Spleen (tissue), 11 donors: Measurements from ENCODE around the gene ACAD11. TPM values are rescaled to one million over a fixed set of nuclear protein-coding genes. Genes with fewer than 3 reads are reported as not detected.

Experiments used
- DNase-seq: peaks from one replicate; pipeline ENCODE4 v3.0.0-alpha.2; 2020
- H3K27ac ChIP-seq, 8 donors: fragments of 200-600 bp; sonication (generic) in 7 of 8; 1 replicate in 4 of 8; 2 replicates in 4 of 8; pipeline versions ENCODE4 v1.5.0 to v1.8.0; 2016 to 2021; ENCODE audit warnings: inconsistent platforms in 4 of 8, mild to moderate bottlenecking in 4 of 8, moderate library complexity in 1 of 8
- H3K27me3 ChIP-seq, 7 donors: fragments of 200-600 bp; sonication (generic) in 6 of 7; replicated peaks in 1 of 7; 1 replicate in 4 of 7; 2 replicates in 3 of 7; pipeline versions ENCODE4 v1.5.0 to v1.8.0; 2016 to 2021; ENCODE audit warnings: inconsistent platforms in 3 of 7, mild to moderate bottlenecking in 1 of 7
- H3K36me3 ChIP-seq, 6 donors: fragments of 200-600 bp; sonication (generic) in 5 of 6; 1 replicate in 4 of 6; 2 replicates in 2 of 6; pipeline versions ENCODE4 v1.5.0 to v1.8.0; 2016 to 2021; ENCODE audit warnings: inconsistent platforms in 2 of 6
- H3K4me1 ChIP-seq, 6 donors: fragments of 200-600 bp; sonication (generic) in 5 of 6; 1 replicate in 3 of 6; 2 replicates in 3 of 6; pipeline versions ENCODE4 v1.5.0 to v1.8.0; 2016 to 2021; ENCODE audit warnings: inconsistent platforms in 3 of 6
- H3K4me3 ChIP-seq, 8 donors: fragments of 200-600 bp; sonication (generic) in 7 of 8; 1 replicate in 4 of 8; 2 replicates in 4 of 8; pipeline versions ENCODE4 v1.5.0 to v1.8.0; 2016 to 2021; ENCODE audit warnings: inconsistent platforms in 4 of 8, mild to moderate bottlenecking in 4 of 8, moderate library complexity in 2 of 8
- H3K9me3 ChIP-seq, 8 donors: fragments of 200-600 bp; sonication (generic) in 7 of 8; 1 replicate in 4 of 8; 2 replicates in 4 of 8; pipeline versions ENCODE4 v1.5.0 to v1.8.0; 2016 to 2021; ENCODE audit warnings: inconsistent platforms in 4 of 8
- CTCF ChIP-seq, 11 experiments: fragments of 200-600 bp in 7 of 11; fragments of 450-650 bp in 4 of 11; sonication (generic) in 4 of 11; IDR thresholded peaks in 8 of 11; conservative IDR thresholded peaks in 3 of 11; 1 replicate in 7 of 11; 2 replicates in 4 of 11; pipeline versions ENCODE4 v1.4.0 to v1.8.0; 2016 to 2021; ENCODE audit warnings: antibody characterized with exemption in 11 of 11, inconsistent platforms in 4 of 11, mild to moderate bottlenecking in 1 of 11
- POLR2A ChIP-seq, 3 donors: fragments of 450-650 bp; IDR thresholded peaks; one replicate each; pipeline ENCODE4 v1.5.1; 2017; ENCODE audit warnings: antibody characterized with exemption in 3 of 3, mild to moderate bottlenecking in 1 of 3
- POLR2AphosphoS5 ChIP-seq, 3 donors: sonication (generic); formaldehyde crosslinking; IDR thresholded peaks; one replicate each; pipeline ENCODE4 v1.5.1; 2017; ENCODE audit warnings: antibody characterized with exemption in 3 of 3
- WGBS, 5 donors: extraction: QIAGEN DNeasy Blood & Tissue Kit in 3 of 5; methylation state at CpG; one replicate each; pipeline versions ENCODE4 v1.1.5 to v1.1.7; 2013 to 2018; 5-methylcytosine and 5-hydroxymethylcytosine counted together
- intact Hi-C: fragments of 100-400 bp; cut with DNase I; formaldehyde crosslinking; loops from one replicate; pipeline ENCODE4 v1.15.0; 2023; ENCODE audit warnings: low total_unique reads
- polyA plus RNA-seq, 3 donors: library from polyadenylated mRNA; stranded (reverse); fragments of 200-250 nt; gene quantifications; one replicate each; pipeline ENCODE4 v1.2.1, GENCODE V29; 2013
- total RNA-seq, 7 donors: library from RNA; depleted of rRNA in 3 of 7; stranded (reverse); fragments of >200 nt in 3 of 7; fragmentation: NEBNext Ultra II Directional in 4 of 7; extraction: Animal tissue kit (Norgen Biotek cat#: 25700) in 4 of 7; gene quantifications; one replicate each; pipeline versions ENCODE4 v1.1.0 to v1.2.1, GENCODE V29; 2016 to 2021
- donor health status: healthy with polysubstance abuse.
- donor health status: DM: no; HTN: no; CAD: no; lungs with moderate emphysema.
- donor health status: DM: no; HTN: no; CAD: no.
- donor health status: Bipolar disorder and iron deficiency.
- donor health status: healthy.
- donor health status: DM: no; HTN: no; CAD: no.
- donor health status: DM: yes; HTN: yes; CAD: no.

Gene ACAD11
- total and polyA plus RNA-seq, 10 donors: 6.8 to 40.0 (median 24.7) TPM

- Histone ChIP-seq H3K36me3 (peaks cover 0 to 74% (median 27%) of the 10 kb centered on the region in 6 donors), H3K4me3 (no peak overlapping the region), H3K27me3 (no peaks in the 10 kb centered on the region), H3K9me3 (no peaks in the 10 kb centered on the region), H3K27ac (no peak overlapping the region), H3K4me1 (no peaks in the 10 kb centered on the region)
- WGBS, 5 donors: 80 to 93% (median 86%) methylated on average over 2 of the region's 2 CpGs
- no peak for TF ChIP-seq POLR2AphosphoS5 (IDR thresholded peaks at IDR 0.05)
- intact Hi-C loops: no loop called here
- no peak for DNase-seq
Measured at GRCh38 chr3:132628157-132628556, 31.5 kb downstream of the ACAD11 start.

DNA sequence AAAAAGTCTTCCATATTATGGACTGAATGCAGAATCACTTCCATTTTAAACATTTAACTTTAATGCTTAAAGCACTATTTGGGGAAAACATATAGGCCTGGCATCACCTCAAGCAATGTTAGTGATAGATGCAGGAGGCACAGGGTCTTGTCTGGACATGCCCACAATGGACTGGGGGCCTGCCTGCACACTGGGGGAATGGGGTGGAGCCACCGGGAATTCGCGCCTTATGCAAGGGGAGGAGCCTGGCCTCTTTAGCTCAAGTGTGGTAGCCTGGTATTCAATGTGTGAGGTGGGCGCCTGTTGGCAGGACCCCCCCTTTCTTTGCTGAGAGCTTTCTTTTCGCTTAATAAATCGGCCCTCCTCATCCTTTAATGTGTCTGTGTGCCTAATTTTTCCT is 32.7 kb downstream of the ACAD11 start:
- no peaks in the 10 kb centered on the region for H3K9me3 ChIP-seq
- intact Hi-C loops: no loop called here
- TF ChIP-seq POLR2AphosphoS5 (IDR thresholded peaks at IDR 0.05) (no peak), POLR2A (IDR thresholded peaks at IDR 0.05) (no peak), CTCF (IDR thresholded peaks at IDR 0.05 in 8 of 11, conservative IDR thresholded peaks at IDR 0.05 in 3 of 11) (no peak)
- no peak for DNase-seq
- no peak overlapping the region for H3K27ac ChIP-seq
- H3K4me1 ChIP-seq: peaks cover 0 to 6% (median 2%) of the 10 kb centered on the region in 6 donors
- WGBS, 5 donors: 96 to 99% (median 98%) methylated on average over 6 of the region's 6 CpGs
- peaks cover 0 to 70% (median 27%) of the 10 kb centered on the region in 6 donors for H3K36me3 ChIP-seq
- H3K4me3 ChIP-seq: no peak overlapping the region
- H3K27me3 ChIP-seq: no peaks in the 10 kb centered on the region

- intact Hi-C loops: no loop called here
- H3K4me1 ChIP-seq: peaks cover 0 to 6% (median 2%) of the 10 kb centered on the region in 6 donors
- peaks cover 0 to 66% (median 34%) of the 10 kb centered on the region in 6 donors for H3K36me3 ChIP-seq
- no peak overlapping the region for H3K27ac ChIP-seq
- H3K4me3 ChIP-seq: no peak overlapping the region
- no peaks in the 10 kb centered on the region for H3K9me3 ChIP-seq
- TF ChIP-seq POLR2A (IDR thresholded peaks at IDR 0.05) (no peak), POLR2AphosphoS5 (IDR thresholded peaks at IDR 0.05) (no peak), CTCF (IDR thresholded peaks at IDR 0.05 in 8 of 11, conservative IDR thresholded peaks at IDR 0.05 in 3 of 11) (no peak)
- no peak for DNase-seq
- H3K27me3 ChIP-seq: no peaks in the 10 kb centered on the region
- 74 to 91% (median 81%) methylated on average over 1 of the region's 1 CpG for WGBS, 5 donors
Measured at GRCh38 chr3:132625613-132626012, 34.0 kb downstream of the ACAD11 start.

- Histone ChIP-seq H3K27me3 (no peaks in the 10 kb centered on the region), H3K9me3 (no peaks in the 10 kb centered on the region), H3K27ac (no peak overlapping the region), H3K4me3 (no peak overlapping the region), H3K36me3 (peaks cover 0 to 69% (median 32%) of the 10 kb centered on the region in 6 donors), H3K4me1 (peaks cover 0 to 6% (median 2%) of the 10 kb centered on the region in 6 donors)
- no peak for DNase-seq
- intact Hi-C loops: no loop called here
- WGBS, 5 donors: 93 to 98% (median 97%) methylated on average over 7 of the region's 7 CpGs
- TF ChIP-seq POLR2AphosphoS5 (IDR thresholded peaks at IDR 0.05) (no peak), CTCF (IDR thresholded peaks at IDR 0.05 in 8 of 11, conservative IDR thresholded peaks at IDR 0.05 in 3 of 11) (no peak), POLR2A (IDR thresholded peaks at IDR 0.05) (no peak)
Measured at GRCh38 chr3:132624790-132625189, 34.8 kb downstream of the ACAD11 start.

DNA sequence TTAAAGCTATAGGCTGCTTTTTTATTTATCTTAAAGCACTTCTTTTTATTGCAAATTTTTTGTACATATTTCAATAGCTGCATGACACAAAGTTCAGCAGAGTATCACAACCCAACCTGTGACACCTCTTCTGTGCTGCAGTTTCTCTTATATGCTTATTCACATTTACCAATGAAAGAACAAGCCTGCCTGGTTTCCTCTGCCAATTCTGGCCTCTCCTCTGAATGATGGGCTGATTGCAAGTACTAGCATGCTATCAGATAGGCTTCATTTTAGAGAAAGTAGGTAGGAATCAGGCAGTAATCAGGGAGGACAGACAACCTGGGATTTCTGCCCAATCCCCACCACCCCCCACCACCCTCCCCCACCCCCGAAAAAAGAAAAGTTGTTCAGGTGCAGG is 36.0 kb downstream of the ACAD11 start:
- WGBS, 5 donors: 94 to 100% (median 100%) methylated on average over 1 of the region's 1 CpG
- no peak for DNase-seq
- intact Hi-C loops: no loop called here

More for the DNA sequence above, 36.0 kb downstream of the ACAD11 start:
- Histone ChIP-seq H3K4me3 (no peak overlapping the region), H3K9me3 (no peaks in the 10 kb centered on the region), H3K36me3 (peaks cover 0 to 63% (median 32%) of the 10 kb centered on the region in 6 donors), H3K27ac (no peak overlapping the region), H3K27me3 (no peaks in the 10 kb centered on the region), H3K4me1 (peaks cover 0 to 6% (median 2%) of the 10 kb centered on the region in 6 donors)
- no peak for TF ChIP-seq POLR2A (IDR thresholded peaks at IDR 0.05)
- no peak for TF ChIP-seq CTCF (IDR thresholded peaks at IDR 0.05 in 8 of 11, conservative IDR thresholded peaks at IDR 0.05 in 3 of 11)
- TF ChIP-seq POLR2AphosphoS5 (IDR thresholded peaks at IDR 0.05): no peak
